T-cell (primary cell): Measurements from ENCODE around the gene CAMK1D. TPM values are rescaled to one million over a fixed set of nuclear protein-coding genes. Genes with fewer than 3 reads are reported as not detected.

Experiments
- ATAC-seq, 4 experiments: fragments of 200-7000 bp in 3 of 4; fragments of 150-1000 bp in 1 of 4; cut with Tn5 transposase; replicated peaks in 1 of 4; 1 replicate in 3 of 4; 2 replicates in 1 of 4; pipeline ENCODE4 v1.10.0; 2021; ENCODE audit warnings: moderate library complexity in 3 of 4, mild to moderate bottlenecking in 2 of 4, moderate number of reproducible peaks in 1 of 4
- CTCF ChIA-PET, 2 donors: fragments of 300-600 bp; sonication (Branson Sonifier 250); formaldehyde crosslinking; loops; one replicate each; lab custom pipeline; 2022; ENCODE audit warnings: antibody characterized with exemption in 2 of 2; lab: Charles Lee
- POLR2A ChIA-PET, 2 donors: fragments of 300-600 bp; sonication (Branson Sonifier 250); formaldehyde crosslinking; loops; one replicate each; lab custom pipeline; 2022; ENCODE audit warnings: antibody characterized with exemption in 2 of 2; lab: Charles Lee
- DNase-seq, 35 experiments: peaks; one replicate each; pipeline versions ENCODE4 v3.0.0 to v3.0.0-alpha.2; 2013 to 2023
- H3K27ac ChIP-seq: one replicate; pipeline ENCODE4 v1.5.1; 2013; ENCODE audit warnings: low read length
- H3K27me3 ChIP-seq, 2 experiments: replicated peaks in 1 of 2; 1 replicate in 1 of 2; 2 replicates in 1 of 2; pipeline versions ENCODE4 v1.6.1 to v1.7.0; 2013; ENCODE audit warnings: low read length in 1 of 2, mixed read lengths in 1 of 2; ENCODE audit not compliant: control insufficient read depth in 2 of 2, insufficient read depth in 2 of 2; ENCODE audit errors: extremely low read depth in 1 of 2
- H3K36me3 ChIP-seq, 2 donors: 1 replicate in 1 of 2; 2 replicates in 1 of 2; pipeline versions ENCODE4 v1.6.1 to v1.7.0; 2013; ENCODE audit warnings: low read length in 1 of 2; ENCODE audit not compliant: control insufficient read depth in 2 of 2, insufficient read depth in 1 of 2; ENCODE audit errors: extremely low read depth in 1 of 2
- H3K4me1 ChIP-seq, 2 experiments: 1 replicate in 1 of 2; 2 replicates in 1 of 2; pipeline versions ENCODE4 v1.6.1 to v1.7.0; 2013; ENCODE audit warnings: low read length in 2 of 2, mixed read lengths in 1 of 2; ENCODE audit not compliant: insufficient read depth in 2 of 2, control insufficient read depth in 1 of 2; ENCODE audit errors: extremely low read depth in 1 of 2
- H3K4me3 ChIP-seq, 2 donors: 1 replicate in 1 of 2; 2 replicates in 1 of 2; pipeline versions ENCODE4 v1.5.1 to v1.7.0; 2013; ENCODE audit warnings: mild to moderate bottlenecking in 2 of 2, low read length in 1 of 2, moderate library complexity in 1 of 2; ENCODE audit not compliant: control insufficient read depth in 1 of 2; ENCODE audit errors: extremely low read depth in 1 of 2
- H3K9me3 ChIP-seq: 2 replicates; pipeline ENCODE4 v1.7.0; 2013
- H3K27ac Mint-ChIP-seq, 2 donors: one replicate each; pipeline ENCODE4 v1.8.0; 2020 to 2021; ENCODE audit warnings: mild to moderate bottlenecking in 2 of 2, mixed read lengths in 2 of 2
- H3K27me3 Mint-ChIP-seq, 2 donors: one replicate each; pipeline ENCODE4 v1.8.0; 2021 to 2022; ENCODE audit warnings: mixed read lengths in 2 of 2
- H3K36me3 Mint-ChIP-seq: one replicate; pipeline ENCODE4 v1.8.0; 2021; ENCODE audit warnings: mixed read lengths
- H3K4me1 Mint-ChIP-seq, 3 donors: one replicate each; pipeline ENCODE4 v1.8.0; 2020 to 2022; ENCODE audit warnings: mixed read lengths in 3 of 3, mild to moderate bottlenecking in 1 of 3
- H3K4me3 Mint-ChIP-seq, 3 donors: one replicate each; pipeline ENCODE4 v1.8.0; 2020 to 2022; ENCODE audit warnings: mild to moderate bottlenecking in 3 of 3, mixed read lengths in 3 of 3, moderate library complexity in 3 of 3
- H3K9me3 Mint-ChIP-seq, 3 donors: one replicate each; pipeline ENCODE4 v1.8.0; 2020 to 2022; ENCODE audit warnings: mixed read lengths in 3 of 3
- WGBS: methylation state at CpG from one replicate; pipeline ENCODE4 v1.1.5; 2013; ENCODE audit warnings: missing lambda C conversion rate; ENCODE audit not compliant: insufficient coverage; 5-methylcytosine and 5-hydroxymethylcytosine counted together
- total RNA-seq, 35 experiments: library from RNA in 6 of 35; stranded (reverse) in 6 of 35; fragments of 120-200 nt in 1 of 35; gene quantifications; one replicate each; pipeline versions ENCODE4 v1.2.1 to v1.2.4 and lab custom pipeline; 2013 to 2026

The CAMK1D gene
- total RNA-seq, 5 donors from 2014 or later (not counting 1 experiment from before 2014, with no cell fraction given): 16.8 to 31.3 (median 23.6) TPM

DNA sequence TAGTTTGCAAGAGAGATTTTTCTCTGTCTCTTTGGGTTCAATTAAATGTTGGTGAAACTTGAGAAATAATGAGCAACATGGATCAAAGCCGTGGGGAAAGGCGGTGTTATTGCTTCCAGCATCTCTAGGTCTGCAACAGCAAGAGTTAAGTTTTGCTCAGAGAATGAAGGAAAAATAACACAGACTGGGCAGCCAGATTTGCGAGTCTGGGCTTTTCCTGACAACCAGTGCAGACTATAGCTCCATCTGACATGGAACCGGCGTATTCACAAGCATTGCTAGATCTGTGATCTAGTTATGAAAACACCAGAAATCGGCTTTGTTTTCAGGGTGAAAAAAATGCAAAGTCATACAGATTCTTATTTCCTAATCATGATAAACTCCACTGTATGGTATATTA lies 110.4 kb downstream of the CAMK1D start:
- ATAC-seq: no peak
- no peak overlapping the region for H3K27ac Mint-ChIP-seq
- POLR2A ChIA-PET: no interaction called here

DNA sequence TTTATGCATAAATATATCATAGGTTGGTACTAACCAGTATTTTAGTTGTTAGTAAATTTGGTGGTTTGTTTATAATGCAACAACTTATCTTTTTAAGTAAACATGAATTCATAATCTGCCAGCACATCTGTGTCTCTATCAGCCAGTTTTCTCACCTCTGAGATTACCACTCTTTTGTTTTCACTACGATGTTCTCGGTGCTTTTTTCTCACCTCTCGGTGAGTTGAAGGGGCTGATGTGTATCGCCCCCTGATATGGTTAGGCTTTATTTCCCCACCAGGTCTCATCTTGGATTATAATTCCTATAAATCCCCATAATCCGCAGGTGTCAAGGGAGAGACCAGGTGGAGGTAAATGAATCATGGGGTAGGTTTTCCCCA lies 114.1 kb downstream of the CAMK1D start:
- H3K36me3 ChIP-seq: no peaks in the 10 kb centered on the region
- no CpG with 5 or more reads among the region's 5 CpGs for WGBS
- ChIA-PET POLR2A (interaction anchor here in 1 of 2 donors (0.7 kb wide), 1 partner anchor 189 kb away, joined by 3 read pairs; no protein-coding TSS in a partner anchor), CTCF (interaction anchor here in 1 of 2 donors (0.7 kb wide), 1 partner anchor 93 kb away, joined by 10 read pairs; no protein-coding TSS in a partner anchor)
- Mint-ChIP-seq H3K4me3 (no peak overlapping the region), H3K4me1 (peaks cover 12 to 33% (median 30%) of the 10 kb centered on the region in 3 donors), H3K36me3 (peaks cover 8% of the 10 kb centered on the region), H3K27ac (no peak overlapping the region), H3K27me3 (no peaks in the 10 kb centered on the region), H3K9me3 (no peaks in the 10 kb centered on the region)
- no peaks in the 10 kb centered on the region for H3K27me3 ChIP-seq
- DNase-seq (no peak), ATAC-seq (no peak)
- no peak overlapping the region for H3K4me3 ChIP-seq
- no peaks in the 10 kb centered on the region for H3K4me1 ChIP-seq
- H3K27ac ChIP-seq: no peak overlapping the region
- H3K9me3 ChIP-seq: no peaks in the 10 kb centered on the region

More for the DNA sequence above, 110.4 kb downstream of the CAMK1D start:
- Mint-ChIP-seq H3K4me1 (peaks cover 16 to 23% (median 17%) of the 10 kb centered on the region in 3 donors), H3K4me3 (no peak overlapping the region), H3K36me3 (peaks cover 16% of the 10 kb centered on the region), H3K9me3 (no peaks in the 10 kb centered on the region), H3K27me3 (no peaks in the 10 kb centered on the region)
- no peaks in the 10 kb centered on the region for H3K27me3 ChIP-seq
- H3K9me3 ChIP-seq: no peaks in the 10 kb centered on the region
- no peak for DNase-seq
- no peaks in the 10 kb centered on the region for H3K4me1 ChIP-seq
- H3K36me3 ChIP-seq: no peaks in the 10 kb centered on the region
- 91% methylated on average over 3 of the region's 6 CpGs for WGBS
- no peak overlapping the region for H3K27ac ChIP-seq
- CTCF ChIA-PET: no interaction called here
- H3K4me3 ChIP-seq: no peak overlapping the region

DNA sequence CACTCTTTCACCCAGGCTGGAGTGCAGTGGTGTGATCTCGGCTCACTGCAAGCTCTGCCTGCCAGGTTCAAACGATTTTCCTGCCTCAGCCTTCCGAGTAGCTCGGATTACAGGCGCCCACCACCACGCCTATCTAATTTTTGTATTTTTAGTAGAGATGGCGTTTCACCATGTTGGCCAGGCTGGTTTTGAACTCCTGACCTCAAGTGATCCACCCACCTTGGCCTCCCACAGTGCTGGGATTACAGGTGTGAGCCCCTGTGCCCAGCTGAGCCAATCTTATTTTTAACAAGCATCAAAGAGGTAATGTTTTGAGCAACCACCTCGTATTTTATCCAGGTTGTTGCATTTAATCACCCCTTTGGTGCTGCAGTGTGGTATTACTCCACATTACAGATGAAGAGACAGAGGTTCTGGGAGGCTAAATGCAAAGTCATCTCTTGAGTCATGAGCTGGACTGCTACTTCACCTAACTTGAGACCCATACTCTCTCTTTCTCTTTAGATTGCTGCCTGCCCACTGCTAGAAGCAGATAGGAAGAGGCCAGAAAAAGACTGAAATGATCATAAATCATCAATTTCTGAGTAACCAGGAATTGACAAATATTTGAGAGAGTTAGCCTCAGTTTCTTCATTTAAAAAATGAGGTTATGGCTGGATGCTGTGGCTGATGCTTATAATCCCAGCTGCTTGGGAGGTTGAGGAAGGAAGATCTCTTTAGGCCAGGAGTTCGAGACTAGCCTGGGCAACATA lies 116.2 kb downstream of the CAMK1D start:
- Histone ChIP-seq H3K4me1 (no peaks in the 10 kb centered on the region), H3K4me3 (no peak overlapping the region), H3K9me3 (no peaks in the 10 kb centered on the region), H3K27me3 (no peaks in the 10 kb centered on the region), H3K27ac (no peak overlapping the region), H3K36me3 (no peaks in the 10 kb centered on the region)
- POLR2A ChIA-PET: no interaction called here
- Mint-ChIP-seq H3K9me3 (no peaks in the 10 kb centered on the region), H3K4me1 (peaks cover 6 to 34% (median 30%) of the 10 kb centered on the region in 3 donors), H3K27ac (no peak overlapping the region), H3K36me3 (peaks cover 8% of the 10 kb centered on the region), H3K27me3 (no peaks in the 10 kb centered on the region), H3K4me3 (no peak overlapping the region)
- CTCF ChIA-PET: no interaction called here
- WGBS: 80% methylated on average over 1 of the region's 9 CpGs
- DNase-seq (no peak), ATAC-seq (no peak)

DNA sequence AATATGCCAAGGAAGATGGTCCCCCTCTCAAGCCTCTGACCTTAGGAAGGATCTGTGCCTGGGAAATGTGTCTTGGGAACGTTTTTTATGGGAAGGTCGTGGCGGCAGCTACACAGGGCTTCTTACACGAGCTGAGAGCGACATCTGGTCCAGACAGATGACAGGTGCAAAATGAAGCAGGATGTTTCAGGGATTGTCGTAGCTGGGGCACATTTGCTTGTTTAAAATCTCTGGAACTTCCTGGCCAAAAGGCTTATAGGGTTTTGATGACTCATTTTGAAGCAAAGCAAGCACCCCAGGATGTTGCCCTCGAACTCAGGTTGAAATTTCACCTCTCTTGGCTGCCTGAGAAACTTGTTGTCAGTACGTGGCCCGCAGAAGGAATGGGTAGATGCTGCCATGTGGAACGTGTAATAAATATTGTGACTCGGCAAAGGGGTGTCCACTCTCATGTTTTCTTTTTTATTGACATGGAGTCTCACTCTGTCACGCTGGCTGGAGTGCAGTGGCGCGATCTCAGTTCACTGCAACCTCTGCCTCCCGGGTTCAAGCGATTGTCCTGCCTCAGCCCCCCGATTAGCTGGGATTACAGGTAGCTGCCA lies 117.5 kb downstream of the CAMK1D start:
- H3K27ac Mint-ChIP-seq: peak overlapping the region in 1 of 2 donors; percentile 31
- no peaks in the 10 kb centered on the region for H3K27me3 ChIP-seq
- DNase-seq: no peak
- H3K27me3 Mint-ChIP-seq: no peaks in the 10 kb centered on the region
- ChIA-PET POLR2A (no interaction called here), CTCF (no interaction called here)
- H3K27ac ChIP-seq: no peak overlapping the region
- H3K4me1 ChIP-seq: no peaks in the 10 kb centered on the region
- H3K4me1 Mint-ChIP-seq: peaks cover 13 to 38% (median 34%) of the 10 kb centered on the region in 3 donors
- no peaks in the 10 kb centered on the region for H3K9me3 Mint-ChIP-seq
- no peak overlapping the region for H3K4me3 ChIP-seq
- H3K36me3 ChIP-seq: no peaks in the 10 kb centered on the region
- H3K36me3 Mint-ChIP-seq: peaks cover 6% of the 10 kb centered on the region
- H3K9me3 ChIP-seq: no peaks in the 10 kb centered on the region
- ATAC-seq: peak in 2 of 4 experiments; percentile 38 to 59
- no peak overlapping the region for H3K4me3 Mint-ChIP-seq
- WGBS: 71% methylated on average over 17 of the region's 17 CpGs

DNA sequence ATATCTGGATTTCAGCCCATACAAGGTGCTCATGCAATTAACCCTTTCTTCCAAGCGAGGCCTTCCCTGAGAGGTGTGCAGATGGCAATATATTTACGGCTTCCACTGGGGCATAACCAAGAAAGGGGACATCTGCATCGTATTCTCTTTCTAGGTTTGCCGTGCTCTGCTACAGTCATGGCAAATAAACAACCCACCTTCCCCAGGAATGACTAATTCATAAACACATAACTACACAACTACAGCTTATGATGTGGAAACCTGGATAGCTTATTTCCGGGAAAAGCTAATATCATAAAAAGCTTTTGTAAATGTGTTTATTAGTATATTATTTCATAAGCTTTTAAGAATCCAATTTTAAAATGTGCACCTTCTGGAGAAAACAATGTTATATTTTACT lies 120.0 kb downstream of the CAMK1D start:
- DNase-seq (no peak), ATAC-seq (no peak)
- no peaks in the 10 kb centered on the region for H3K9me3 Mint-ChIP-seq
- Histone ChIP-seq H3K27ac (no peak overlapping the region), H3K27me3 (no peaks in the 10 kb centered on the region), H3K9me3 (no peaks in the 10 kb centered on the region), H3K4me1 (peaks cover 0 to 2% of the 10 kb centered on the region in 2 experiments), H3K4me3 (no peak overlapping the region), H3K36me3 (no peaks in the 10 kb centered on the region)
- peaks cover 4% of the 10 kb centered on the region for H3K36me3 Mint-ChIP-seq
- no peak overlapping the region for H3K27ac Mint-ChIP-seq
- ChIA-PET CTCF (interaction anchor here in 1 of 2 donors (0.7 kb wide), 1 partner anchor 239 kb away, joined by 3 read pairs; no protein-coding TSS in a partner anchor), POLR2A (no interaction called here)
- H3K4me3 Mint-ChIP-seq: no peak overlapping the region
- H3K27me3 Mint-ChIP-seq: no peaks in the 10 kb centered on the region
- H3K4me1 Mint-ChIP-seq: peaks cover 13 to 33% (median 30%) of the 10 kb centered on the region in 3 donors
- no CpG with 5 or more reads among the region's 5 CpGs for WGBS

DNA sequence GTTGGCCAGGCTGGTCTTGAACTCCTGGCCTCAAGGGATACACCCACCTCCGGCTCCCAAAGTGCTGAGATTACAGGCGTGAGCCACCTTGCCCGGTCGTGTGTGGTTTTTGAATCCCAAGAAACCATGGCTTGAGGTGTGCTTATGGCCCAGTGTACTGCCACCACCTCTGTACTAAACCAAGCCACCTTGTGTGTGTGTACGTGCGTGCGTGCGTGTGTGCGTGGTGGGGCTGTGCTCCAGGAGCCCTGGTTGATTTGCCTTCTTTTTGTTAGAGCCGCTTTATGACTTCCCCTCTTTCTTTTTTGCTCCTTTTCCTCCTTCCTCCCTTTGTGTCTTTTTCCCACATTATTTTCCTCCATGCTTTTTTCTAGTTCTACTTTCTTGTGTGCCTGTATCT lies 121.4 kb downstream of the CAMK1D start:
- POLR2A ChIA-PET: no interaction called here
- 94% methylated on average over 7 of the region's 10 CpGs for WGBS

More for the DNA sequence above, 121.4 kb downstream of the CAMK1D start:
- Histone ChIP-seq H3K36me3 (no peaks in the 10 kb centered on the region), H3K4me1 (peaks cover 0 to 2% of the 10 kb centered on the region in 2 experiments), H3K9me3 (no peaks in the 10 kb centered on the region), H3K27me3 (no peaks in the 10 kb centered on the region), H3K4me3 (no peak overlapping the region), H3K27ac (no peak overlapping the region)
- Mint-ChIP-seq H3K27me3 (no peaks in the 10 kb centered on the region), H3K4me3 (no peak overlapping the region), H3K4me1 (peaks cover 17 to 31% (median 30%) of the 10 kb centered on the region in 3 donors), H3K27ac (no peak overlapping the region), H3K36me3 (peaks cover 15% of the 10 kb centered on the region), H3K9me3 (peaks cover 0 to 5% (median 0%) of the 10 kb centered on the region in 3 donors)
- CTCF ChIA-PET: no interaction called here
- DNase-seq (no peak), ATAC-seq (no peak)
